Effector memory CD4-positive, alpha-beta T cell (primary cell): ENCODE data around the gene GHR.

ENCODE experiments used
- DNase-seq, 3 donors: peaks; one replicate each; pipeline ENCODE4 v3.0.0-alpha.2; 2020
- H3K27ac ChIP-seq: 2 replicates; pipeline ENCODE4 v1.7.0; 2013; ENCODE audit warnings: mild to moderate bottlenecking, low read length, moderate library complexity; ENCODE audit not compliant: insufficient read depth, poor library complexity, severe bottlenecking
- H3K27me3 ChIP-seq: replicated peaks from 2 replicates; pipeline ENCODE4 v1.7.0; 2013; ENCODE audit warnings: mild to moderate bottlenecking, low read length; ENCODE audit not compliant: insufficient read depth, control insufficient read depth, poor library complexity, severe bottlenecking
- H3K36me3 ChIP-seq: 2 replicates; pipeline ENCODE4 v1.7.0; 2013; ENCODE audit warnings: mild to moderate bottlenecking, low read length, moderate library complexity; ENCODE audit not compliant: control insufficient read depth, insufficient read depth
- H3K4me1 ChIP-seq: 2 replicates; pipeline ENCODE4 v1.7.0; 2013; ENCODE audit warnings: low read length, mild to moderate bottlenecking; ENCODE audit not compliant: control insufficient read depth, insufficient read depth, poor library complexity, severe bottlenecking
- H3K4me3 ChIP-seq: 2 replicates; pipeline ENCODE4 v1.7.0; 2013; ENCODE audit warnings: low read length, low read depth, mild to moderate bottlenecking; ENCODE audit not compliant: insufficient read depth, poor library complexity, severe bottlenecking
- H3K9me3 ChIP-seq: 2 replicates; pipeline ENCODE4 v1.7.0; 2013; ENCODE audit warnings: mild to moderate bottlenecking, low read length, moderate library complexity; ENCODE audit not compliant: control insufficient read depth

GHR gene

GRCh38 chr5:42591015-42591414, 167.8 kb downstream of the GHR start:
- H3K36me3 ChIP-seq = no peaks in the 10 kb centered on the region
- no peaks in the 10 kb centered on the region for H3K4me1 ChIP-seq
- H3K27ac ChIP-seq = no peak overlapping the region
- no peaks in the 10 kb centered on the region for H3K27me3 ChIP-seq
- H3K9me3 ChIP-seq = no peaks in the 10 kb centered on the region
- no peak for DNase-seq
- no peak overlapping the region for H3K4me3 ChIP-seq

DNA sequence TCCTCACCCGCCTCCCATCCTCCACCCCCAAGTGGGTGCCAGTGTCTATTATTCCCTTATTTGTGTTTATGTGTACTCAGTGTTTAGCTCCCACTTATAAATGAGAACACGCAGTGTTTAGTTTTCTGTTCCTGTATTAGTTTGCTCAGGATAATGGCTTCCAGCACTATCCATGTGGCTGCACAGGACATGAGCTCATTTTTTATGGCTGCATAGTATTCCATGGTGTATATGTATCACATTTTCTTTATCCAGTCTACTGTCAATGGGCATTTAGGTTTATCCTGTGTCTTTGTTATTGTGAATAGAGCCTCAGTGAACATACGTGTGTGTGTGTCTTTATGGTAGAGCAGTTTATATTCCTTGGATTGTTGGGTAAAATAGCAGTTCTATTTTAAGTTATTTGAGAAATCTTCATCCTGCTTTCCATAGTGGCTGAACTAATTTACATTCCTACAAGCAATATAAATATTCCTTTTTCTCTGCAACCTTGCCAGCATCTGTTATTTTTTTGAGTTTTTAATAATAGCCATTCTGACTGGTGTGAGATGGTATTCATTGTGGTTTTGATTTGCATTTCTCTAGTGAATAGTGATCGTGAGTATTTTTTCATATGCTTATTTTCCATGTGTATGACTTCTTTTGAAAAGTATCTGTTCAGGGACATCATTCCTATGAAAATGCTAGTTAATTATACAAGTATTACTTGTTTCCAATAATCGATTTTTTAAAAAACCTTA, 169.3 kb downstream of the GHR start:
- Histone ChIP-seq H3K27me3 (no peaks in the 10 kb centered on the region), H3K36me3 (no peaks in the 10 kb centered on the region), H3K27ac (no peak overlapping the region), H3K4me3 (no peak overlapping the region), H3K9me3 (no peaks in the 10 kb centered on the region), H3K4me1 (no peaks in the 10 kb centered on the region)
- no peak for DNase-seq

DNA sequence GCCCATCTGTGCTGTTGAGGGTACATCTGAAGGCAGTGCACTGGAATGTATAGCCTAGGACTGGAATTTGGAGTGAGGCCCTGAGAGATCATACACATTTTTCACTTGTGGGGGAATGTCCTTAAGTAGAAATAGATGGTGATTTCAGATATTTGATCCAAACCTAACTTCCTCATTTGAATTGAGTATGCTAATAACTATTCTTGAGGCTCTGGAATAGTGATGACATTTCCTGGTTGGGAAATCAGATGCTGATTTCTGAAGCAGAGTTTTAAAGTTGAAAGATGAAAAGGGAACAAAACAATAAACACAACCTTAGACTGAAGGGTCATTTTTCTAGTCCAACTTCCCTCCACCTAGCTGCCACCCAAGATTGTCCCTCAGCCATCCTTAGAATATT, 170.4 kb downstream of the GHR start:
- Histone ChIP-seq H3K4me1 (no peaks in the 10 kb centered on the region), H3K9me3 (no peaks in the 10 kb centered on the region), H3K36me3 (no peaks in the 10 kb centered on the region), H3K4me3 (no peak overlapping the region), H3K27me3 (no peaks in the 10 kb centered on the region), H3K27ac (no peak overlapping the region)
- DNase-seq = no peak

- H3K9me3 ChIP-seq = no peaks in the 10 kb centered on the region
- no peak overlapping the region for H3K27ac ChIP-seq
- no peaks in the 10 kb centered on the region for H3K27me3 ChIP-seq
- no peaks in the 10 kb centered on the region for H3K4me1 ChIP-seq
- no peak overlapping the region for H3K4me3 ChIP-seq
- no peaks in the 10 kb centered on the region for H3K36me3 ChIP-seq
- DNase-seq = no peak
Measured at GRCh38 chr5:42595597-42595996, 172.4 kb downstream of the GHR start.

- DNase-seq = no peak
- H3K27me3 ChIP-seq = no peaks in the 10 kb centered on the region
- no peak overlapping the region for H3K4me3 ChIP-seq
- no peaks in the 10 kb centered on the region for H3K4me1 ChIP-seq
- no peak overlapping the region for H3K27ac ChIP-seq
- H3K9me3 ChIP-seq = no peaks in the 10 kb centered on the region
- no peaks in the 10 kb centered on the region for H3K36me3 ChIP-seq
Measured at GRCh38 chr5:42596817-42597216, 173.6 kb downstream of the GHR start.

- Histone ChIP-seq H3K4me3 (no peak overlapping the region), H3K27ac (no peak overlapping the region), H3K9me3 (no peaks in the 10 kb centered on the region), H3K27me3 (no peaks in the 10 kb centered on the region), H3K4me1 (no peaks in the 10 kb centered on the region), H3K36me3 (no peaks in the 10 kb centered on the region)
- no peak for DNase-seq
Measured at GRCh38 chr5:42597318-42597937, 174.2 kb downstream of the GHR start.

DNA sequence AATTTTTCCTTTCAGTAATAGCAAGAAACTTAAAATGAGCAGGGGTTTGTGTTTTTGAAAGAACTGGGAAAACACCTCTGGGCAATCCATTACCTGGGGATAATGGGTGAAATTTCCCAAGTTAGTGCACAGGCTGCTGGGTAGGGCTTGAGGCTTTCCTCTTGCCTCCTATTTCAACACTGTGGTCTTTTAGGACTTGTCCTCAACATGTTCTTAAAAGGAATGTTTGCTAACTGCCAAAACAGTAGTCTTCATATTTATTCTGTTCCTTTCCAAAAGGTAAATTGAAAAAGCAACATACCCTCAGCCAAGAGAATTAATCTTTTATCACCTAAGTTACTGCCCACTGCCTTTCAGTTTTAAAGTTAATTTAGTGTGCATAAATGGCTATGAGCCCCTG, 175.1 kb downstream of the GHR start:
- Histone ChIP-seq H3K4me1 (no peaks in the 10 kb centered on the region), H3K36me3 (no peaks in the 10 kb centered on the region), H3K27me3 (no peaks in the 10 kb centered on the region), H3K4me3 (no peak overlapping the region), H3K27ac (no peak overlapping the region), H3K9me3 (no peaks in the 10 kb centered on the region)
- DNase-seq = no peak

DNA sequence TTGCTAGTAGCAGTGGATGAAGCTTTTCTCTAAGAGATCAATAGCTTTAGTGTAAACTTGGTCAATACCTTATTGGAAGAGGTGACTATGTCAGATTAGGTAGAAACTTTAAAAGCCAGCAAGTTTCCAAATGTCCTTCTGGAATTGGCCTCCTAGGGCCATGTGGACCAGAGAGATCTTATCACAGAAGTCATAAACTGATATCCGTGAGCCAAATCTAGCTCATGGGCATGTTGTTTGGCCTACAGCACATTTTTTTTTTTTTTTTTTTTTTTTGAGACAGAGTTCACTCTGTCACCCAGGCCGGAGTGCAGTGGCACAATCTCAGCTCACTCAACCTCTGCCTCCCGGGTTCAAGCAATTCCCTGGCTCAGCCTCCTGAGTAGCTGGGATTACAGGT, 175.9 kb downstream of the GHR start:
- H3K4me3 ChIP-seq = no peak overlapping the region
- no peaks in the 10 kb centered on the region for H3K36me3 ChIP-seq
- no peaks in the 10 kb centered on the region for H3K27me3 ChIP-seq
- DNase-seq = no peak
- H3K9me3 ChIP-seq = no peaks in the 10 kb centered on the region
- H3K27ac ChIP-seq = no peak overlapping the region
- no peaks in the 10 kb centered on the region for H3K4me1 ChIP-seq

DNA sequence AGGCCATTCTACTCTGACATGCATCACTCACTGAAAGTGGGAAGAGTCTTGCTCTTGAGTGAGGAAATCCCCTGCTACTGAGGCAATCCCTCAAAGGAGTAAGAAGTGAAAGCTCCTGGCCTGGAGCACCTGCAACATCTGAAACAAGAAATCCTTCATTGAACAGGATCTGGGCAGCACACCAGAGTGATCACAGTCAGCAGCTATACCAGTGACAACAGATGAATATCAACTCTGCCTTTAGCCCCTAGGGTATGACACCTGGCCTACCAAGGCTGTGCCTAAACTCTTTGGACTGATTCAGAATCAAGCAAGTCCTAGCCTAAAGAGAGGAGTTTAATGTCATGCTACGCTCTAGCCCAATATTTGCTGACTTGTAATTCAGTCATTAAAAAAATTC, 177.2 kb downstream of the GHR start:
- H3K4me3 ChIP-seq = no peak overlapping the region
- no peaks in the 10 kb centered on the region for H3K27me3 ChIP-seq
- DNase-seq = no peak
- no peaks in the 10 kb centered on the region for H3K4me1 ChIP-seq
- no peaks in the 10 kb centered on the region for H3K36me3 ChIP-seq
- no peak overlapping the region for H3K27ac ChIP-seq
- no peaks in the 10 kb centered on the region for H3K9me3 ChIP-seq

GRCh38 chr5:42604171-42604711, 181.0 kb downstream of the GHR start:
- DNase-seq = no peak
- Histone ChIP-seq H3K27ac (no peak overlapping the region), H3K36me3 (no peaks in the 10 kb centered on the region), H3K27me3 (no peaks in the 10 kb centered on the region), H3K4me3 (no peak overlapping the region), H3K4me1 (no peaks in the 10 kb centered on the region), H3K9me3 (no peaks in the 10 kb centered on the region)
